ENCODE results near the gene S1PR3. TPM values are rescaled to one million over a fixed set of nuclear protein-coding genes. Genes with fewer than 3 reads are reported as not detected.

Gene S1PR3
- total and polyA plus RNA-seq, 9 of the 15 experiments (the other 6 are each of a cell fraction or from before 2014, with no cell fraction given): 0.03 to 2.0 (median 0.29) TPM

DNA sequence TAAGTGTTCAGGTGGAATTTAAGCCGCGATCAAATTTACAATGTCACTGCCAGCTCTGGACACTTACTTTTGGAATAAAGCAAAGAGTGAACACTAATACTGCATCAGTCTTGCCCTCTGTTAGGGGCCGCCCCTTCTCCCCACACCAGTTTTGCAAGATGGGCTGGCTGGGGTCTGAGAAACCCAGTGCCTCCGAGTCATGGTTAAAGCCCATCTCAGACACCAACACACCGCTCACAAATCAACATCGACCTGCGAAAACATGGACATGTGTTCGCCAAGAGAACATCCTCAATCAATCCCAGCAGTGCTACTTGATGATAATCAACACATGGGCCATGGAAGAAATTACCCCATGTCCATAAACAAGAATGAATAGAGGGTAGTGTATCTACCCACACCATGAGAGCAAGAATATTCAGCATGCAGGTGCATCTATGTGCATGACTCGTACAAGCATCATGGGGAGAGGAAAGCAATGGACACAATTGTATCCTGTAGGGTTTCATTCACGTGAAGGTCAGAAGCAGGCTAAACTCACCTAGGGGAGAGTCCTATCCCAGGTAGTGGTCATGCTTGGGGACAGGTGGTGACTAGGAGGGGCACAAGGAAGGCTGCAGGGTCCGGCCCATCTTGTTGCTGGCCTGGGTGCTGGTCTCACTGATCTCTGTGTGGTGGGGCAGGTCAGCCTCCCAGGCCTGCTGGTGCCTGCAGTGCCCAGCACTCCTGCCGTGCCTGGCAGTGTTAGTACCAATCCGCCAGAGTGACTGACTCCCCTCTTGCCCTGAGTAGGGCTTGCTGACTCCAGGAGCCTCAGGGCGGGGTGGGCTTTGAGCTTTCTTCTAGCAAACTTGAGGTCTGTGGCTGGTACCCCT, 5.0 kb downstream of the S1PR3 start:
- TF ChIP-seq POLR2AphosphoS5 (IDR thresholded peaks at IDR 0.05; ENCODE audit: control insufficient read depth, insufficient read depth, low read depth, low read length) (no peak), KLF6 (CRISPR knock-in tag; IDR thresholded peaks at IDR 0.05; ENCODE audit: borderline replicate concordance) (no peak)
- TF ChIP-seq, protein P1, sequence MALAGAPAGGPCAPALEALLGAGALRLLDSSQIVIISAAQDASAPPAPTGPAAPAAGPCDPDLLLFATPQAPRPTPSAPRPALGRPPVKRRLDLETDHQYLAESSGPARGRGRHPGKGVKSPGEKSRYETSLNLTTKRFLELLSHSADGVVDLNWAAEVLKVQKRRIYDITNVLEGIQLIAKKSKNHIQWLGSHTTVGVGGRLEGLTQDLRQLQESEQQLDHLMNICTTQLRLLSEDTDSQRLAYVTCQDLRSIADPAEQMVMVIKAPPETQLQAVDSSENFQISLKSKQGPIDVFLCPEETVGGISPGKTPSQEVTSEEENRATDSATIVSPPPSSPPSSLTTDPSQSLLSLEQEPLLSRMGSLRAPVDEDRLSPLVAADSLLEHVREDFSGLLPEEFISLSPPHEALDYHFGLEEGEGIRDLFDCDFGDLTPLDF (CRISPR knock-in tag; IDR thresholded peaks at IDR 0.05): no peak
- no peak overlapping the region for H3K4me2 ChIP-seq (ENCODE audit: insufficient read depth, low read length)
- no peaks in the 10 kb centered on the region for H3K9me1 ChIP-seq (ENCODE audit: control insufficient read depth, insufficient read depth, low read length)
- ChIA-PET CTCF (ENCODE audit: low intra/inter-chr PET ratio) (interaction anchor here (0.5 kb wide), 1 partner anchor 538 kb away, joined by 5 read pairs; no protein-coding TSS in a partner anchor), POLR2A (no interaction called here)
- H3K9ac ChIP-seq (ENCODE audit: insufficient read depth in 1 of 2, low read depth in 2 of 2, low read length in 2 of 2): no peak overlapping the region
- intact Hi-C loops (cut with micrococcal nuclease): loop anchor here (10.0 kb wide), 1 partner anchor 311 kb away; no protein-coding TSS in a partner anchor
- WGBS (ENCODE audit: insufficient coverage, low coverage, missing lambda C conversion rate): 40% methylated on average over 12 of the region's 14 CpGs
- peaks cover 3 to 12% of the 10 kb centered on the region in 2 experiments; a peak in 3 of 5 replicates for H3K4me1 ChIP-seq (replicated peaks in 1 of 2; ENCODE audit: control insufficient read depth in 2 of 2, insufficient read depth in 2 of 2, low read length in 2 of 2)
- no TSS peak for BruUV-seq (replicated peaks)
- no peak overlapping the region for H2AFZ ChIP-seq (ENCODE audit: low read depth, low read length)
- H3K4me3 ChIP-seq: no peak overlapping the region
- in situ Hi-C loops (cut with MboI): no loop called here
- DNase-seq (ENCODE audit: extremely low read depth in 1 of 4, low spot score in 3 of 4) (no peak), FAIRE-seq (no peak), ATAC-seq (no peak)
- H3K36me3 ChIP-seq (ENCODE audit: control insufficient read depth, insufficient read depth, low read length): no peaks in the 10 kb centered on the region
- no peaks in the 10 kb centered on the region for H4K20me1 ChIP-seq (replicated peaks; ENCODE audit: control insufficient read depth, insufficient read depth, low read length)
- no peaks in the 10 kb centered on the region for H3K9me3 ChIP-seq (replicated peaks; ENCODE audit: control insufficient read depth, insufficient read depth, low read depth, low read length)
- peaks cover 0 to 17% of the 10 kb centered on the region in 2 experiments; a peak in 2 of 5 replicates for H3K27me3 ChIP-seq (ENCODE audit: control insufficient read depth in 2 of 2, insufficient read depth in 2 of 2, low read length in 2 of 2)
- H3K79me2 ChIP-seq (ENCODE audit: control insufficient read depth, insufficient read depth, low read length): no peaks in the 10 kb centered on the region
- no peak overlapping the region for H3K27ac ChIP-seq (ENCODE audit: extremely low read depth, low read depth, low read length)
